Measurements from ENCODE around the gene TRIP11.

The TRIP11 gene

DNA sequence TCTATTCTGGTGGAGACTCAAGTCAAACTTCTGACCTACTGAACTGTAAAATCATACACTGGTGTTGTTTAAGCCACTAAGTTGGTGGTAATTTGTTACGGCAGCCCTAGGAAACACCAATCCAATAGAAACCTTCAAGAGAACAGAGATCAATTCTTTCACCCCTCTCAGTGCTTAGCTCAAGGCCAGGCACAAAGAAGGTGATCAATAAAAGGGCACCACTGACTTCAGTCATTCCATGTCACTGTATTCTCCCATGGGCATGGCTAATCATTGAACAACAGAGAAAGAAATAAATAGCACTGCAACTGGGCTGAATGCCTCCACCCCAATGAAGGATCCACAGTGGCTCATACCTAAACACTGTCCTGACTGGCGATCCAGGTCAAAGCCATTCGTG lies 99.7 kb downstream of the TRIP11 start:
- DNase-seq (ENCODE audit: extremely low read depth, low read depth), result no peak
- TF ChIP-seq, protein P1, sequence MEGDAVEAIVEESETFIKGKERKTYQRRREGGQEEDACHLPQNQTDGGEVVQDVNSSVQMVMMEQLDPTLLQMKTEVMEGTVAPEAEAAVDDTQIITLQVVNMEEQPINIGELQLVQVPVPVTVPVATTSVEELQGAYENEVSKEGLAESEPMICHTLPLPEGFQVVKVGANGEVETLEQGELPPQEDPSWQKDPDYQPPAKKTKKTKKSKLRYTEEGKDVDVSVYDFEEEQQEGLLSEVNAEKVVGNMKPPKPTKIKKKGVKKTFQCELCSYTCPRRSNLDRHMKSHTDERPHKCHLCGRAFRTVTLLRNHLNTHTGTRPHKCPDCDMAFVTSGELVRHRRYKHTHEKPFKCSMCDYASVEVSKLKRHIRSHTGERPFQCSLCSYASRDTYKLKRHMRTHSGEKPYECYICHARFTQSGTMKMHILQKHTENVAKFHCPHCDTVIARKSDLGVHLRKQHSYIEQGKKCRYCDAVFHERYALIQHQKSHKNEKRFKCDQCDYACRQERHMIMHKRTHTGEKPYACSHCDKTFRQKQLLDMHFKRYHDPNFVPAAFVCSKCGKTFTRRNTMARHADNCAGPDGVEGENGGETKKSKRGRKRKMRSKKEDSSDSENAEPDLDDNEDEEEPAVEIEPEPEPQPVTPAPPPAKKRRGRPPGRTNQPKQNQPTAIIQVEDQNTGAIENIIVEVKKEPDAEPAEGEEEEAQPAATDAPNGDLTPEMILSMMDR (IDR thresholded peaks at IDR 0.05; ENCODE audit: low read depth, low read length), result no peak

DNA sequence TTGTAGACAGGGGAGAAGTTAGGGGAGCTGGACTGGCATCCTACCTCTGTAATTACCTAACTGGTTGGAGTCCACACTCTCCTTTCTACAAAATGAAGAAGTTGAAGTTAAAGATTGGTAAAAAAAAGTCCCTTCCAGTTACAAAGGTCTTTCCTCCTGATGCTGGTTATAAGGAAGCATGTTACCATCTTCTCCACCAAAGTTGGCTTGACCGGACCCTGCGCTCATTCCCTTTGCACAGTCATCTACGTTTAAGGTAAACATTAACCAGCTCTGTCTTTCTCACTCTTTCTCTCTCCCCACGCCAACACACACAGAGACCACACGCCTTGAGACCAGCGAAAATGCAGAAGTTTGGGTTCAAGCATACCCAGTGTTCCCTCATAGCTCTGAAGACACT lies 104.3 kb downstream of the TRIP11 start:
- TF ChIP-seq, protein P1 (IDR thresholded peaks at IDR 0.05; ENCODE audit: low read depth, low read length), result no peak
- no peak for DNase-seq (ENCODE audit: extremely low read depth, low read depth)

DNA sequence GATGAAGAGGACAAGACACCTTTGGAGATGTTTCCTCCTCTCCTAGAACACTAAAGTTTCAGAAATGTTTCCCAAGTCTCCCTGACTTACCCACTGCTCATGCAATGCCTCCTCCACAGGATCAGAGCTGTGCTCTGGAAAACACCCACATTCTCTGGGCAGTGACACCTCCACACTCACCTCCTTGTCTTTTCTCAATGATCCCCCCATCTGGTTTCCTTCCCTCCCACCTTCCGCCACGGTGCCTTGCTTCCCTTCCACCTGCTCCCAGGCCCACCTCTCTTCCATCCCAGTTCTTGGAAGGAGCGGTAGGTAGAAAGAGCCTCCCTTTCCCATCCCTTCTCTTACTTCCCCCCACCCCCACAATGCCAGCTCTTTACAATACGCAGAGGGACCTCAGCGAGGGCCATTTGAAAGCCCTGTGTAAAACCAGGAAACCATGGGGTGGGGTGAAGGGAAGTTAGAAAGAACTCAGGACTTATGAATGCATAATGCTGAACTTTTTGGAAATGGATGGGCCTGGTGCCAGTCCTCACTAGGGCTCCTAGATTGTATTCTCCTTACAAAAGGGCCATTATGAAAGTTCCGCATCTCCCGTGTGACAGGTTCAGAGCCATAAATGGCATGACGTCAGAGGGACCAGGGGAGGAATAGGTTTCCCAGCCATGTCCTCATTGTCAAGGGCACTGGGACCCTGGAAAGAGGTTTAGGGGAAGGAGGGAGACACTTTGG lies 105.1 kb downstream of the TRIP11 start:
- TF ChIP-seq, protein P1 (IDR thresholded peaks at IDR 0.05; ENCODE audit: low read depth, low read length), result no peak
- DNase-seq (ENCODE audit: extremely low read depth, low read depth), result no peak

DNA sequence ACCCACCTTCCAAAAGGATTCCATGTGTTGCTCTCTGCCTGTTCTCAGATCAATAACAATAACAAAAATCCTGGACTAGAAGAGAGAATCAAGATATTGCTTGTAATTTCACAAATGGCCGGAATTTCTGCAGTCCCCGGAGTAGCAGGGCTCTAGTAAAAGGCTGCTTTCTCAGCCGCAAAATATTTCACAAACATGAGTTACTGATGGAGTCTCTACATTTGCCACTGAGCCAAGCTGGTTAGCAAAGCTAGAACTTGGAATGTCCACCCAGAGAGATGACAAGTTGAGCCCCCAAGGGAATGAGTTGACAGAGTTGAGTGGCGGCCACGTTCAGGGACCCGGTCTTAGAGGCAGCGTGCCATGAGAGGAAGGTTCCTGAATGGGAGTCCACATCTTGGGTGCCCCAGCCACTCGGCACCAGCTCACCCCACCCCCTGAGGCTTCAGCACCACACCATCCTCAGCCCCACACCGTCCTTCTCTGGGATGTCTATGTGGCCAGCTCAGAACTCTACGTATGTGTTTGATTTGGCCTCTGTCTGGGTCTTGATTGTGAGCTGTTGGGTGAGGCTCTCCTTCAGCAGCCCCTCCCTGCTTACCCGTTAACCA lies 108.3 kb downstream of the TRIP11 start:
- no peak for DNase-seq (ENCODE audit: extremely low read depth, low read depth)
- TF ChIP-seq, protein P1 (IDR thresholded peaks at IDR 0.05; ENCODE audit: low read depth, low read length), result no peak

- TF ChIP-seq, protein P1 (IDR thresholded peaks at IDR 0.05; ENCODE audit: low read depth, low read length), result no peak
- no peak for DNase-seq (ENCODE audit: extremely low read depth, low read depth)
These were observed 110.2 kb downstream of the TRIP11 start for GRCh38 chr14:91929700-91930099.

DNA sequence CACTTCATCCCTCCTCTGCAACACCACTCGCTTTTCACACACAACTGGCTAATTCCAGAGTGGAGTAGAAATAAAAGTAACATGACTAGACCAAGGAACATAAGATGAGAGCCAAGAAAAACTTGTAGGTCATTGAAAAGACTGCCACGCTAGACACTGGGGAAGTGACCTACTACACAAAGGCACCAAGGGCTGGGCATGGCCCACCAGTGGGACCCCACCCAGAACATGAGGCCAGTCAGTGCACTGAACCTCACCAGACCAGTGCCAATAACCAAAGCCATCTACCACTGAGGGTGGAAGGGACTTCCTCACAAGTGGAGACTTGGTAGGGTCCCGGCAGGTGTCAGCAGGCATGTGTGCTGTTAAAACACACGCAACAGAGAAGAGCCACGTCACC lies 112.1 kb downstream of the TRIP11 start:
- no peak for DNase-seq (ENCODE audit: extremely low read depth, low read depth)
- TF ChIP-seq, protein P1 (IDR thresholded peaks at IDR 0.05; ENCODE audit: low read depth, low read length), result no peak

- TF ChIP-seq, protein P1 (IDR thresholded peaks at IDR 0.05; ENCODE audit: low read depth, low read length), result no peak
- DNase-seq (ENCODE audit: extremely low read depth, low read depth), result no peak
These were observed 112.7 kb downstream of the TRIP11 start for GRCh38 chr14:91927191-91927590.

Measured in AG09319 (cell line).